HG03108 (cell line): ENCODE results near the gene NOL4L.
"Not testable (repeated sequence)": the region's sequence is repeated elsewhere in the genome, so short reads cannot be mapped to it uniquely, and the experiment has no call there.

Source experiments
- ATAC-seq: cut with Tn5 transposase; IDR thresholded peaks from one replicate; pipeline ENCODE4 v1.9.1; 2021; ENCODE audit warnings: moderate library complexity; ENCODE audit not compliant: unreplicated experiment

Gene NOL4L

GRCh38 chr20:32474967-32475811 is 109.9 kb downstream of the NOL4L start:
- peak; percentile 57 for ATAC-seq

- ATAC-seq, result no peak
These were observed 110.5 kb downstream of the NOL4L start for GRCh38 chr20:32474717-32474966.

DNA sequence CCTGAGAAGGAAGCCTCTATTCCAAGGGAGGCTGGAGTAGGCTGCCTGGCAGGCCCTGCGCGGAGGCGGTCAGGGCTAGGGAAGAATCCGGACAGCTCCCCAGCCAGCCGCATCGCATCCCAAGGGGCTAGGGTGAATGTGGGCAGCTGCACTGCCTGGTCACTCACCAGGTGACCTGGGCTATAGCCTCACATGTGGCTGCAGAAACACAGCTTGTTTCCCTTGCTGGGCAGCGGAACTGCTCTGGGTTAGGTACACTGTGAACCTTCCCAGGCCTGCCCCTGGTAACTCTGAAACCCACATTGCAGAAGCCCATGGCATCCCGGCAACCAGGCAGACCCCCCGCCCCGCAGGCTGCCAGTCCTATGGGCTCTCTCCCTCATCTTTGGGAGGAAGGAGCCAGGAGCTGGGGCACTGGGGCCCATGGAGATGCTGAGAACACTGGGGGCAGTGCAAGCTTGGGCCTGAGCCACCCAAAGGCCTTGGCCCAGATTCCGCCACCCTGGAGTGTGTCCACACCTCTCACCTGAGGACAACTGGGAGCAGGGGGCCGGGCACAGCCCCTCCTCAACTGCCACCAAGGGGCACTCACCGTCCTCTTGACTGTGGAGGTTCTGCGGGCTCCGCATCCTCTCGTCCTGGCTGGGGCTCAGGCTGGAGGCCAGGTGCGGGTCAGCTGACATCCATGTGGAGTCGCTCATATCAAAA is 111.0 kb downstream of the NOL4L start:
- ATAC-seq, result no peak

GRCh38 chr20:32473231-32474008 is 111.7 kb downstream of the NOL4L start:
- no peak for ATAC-seq

DNA sequence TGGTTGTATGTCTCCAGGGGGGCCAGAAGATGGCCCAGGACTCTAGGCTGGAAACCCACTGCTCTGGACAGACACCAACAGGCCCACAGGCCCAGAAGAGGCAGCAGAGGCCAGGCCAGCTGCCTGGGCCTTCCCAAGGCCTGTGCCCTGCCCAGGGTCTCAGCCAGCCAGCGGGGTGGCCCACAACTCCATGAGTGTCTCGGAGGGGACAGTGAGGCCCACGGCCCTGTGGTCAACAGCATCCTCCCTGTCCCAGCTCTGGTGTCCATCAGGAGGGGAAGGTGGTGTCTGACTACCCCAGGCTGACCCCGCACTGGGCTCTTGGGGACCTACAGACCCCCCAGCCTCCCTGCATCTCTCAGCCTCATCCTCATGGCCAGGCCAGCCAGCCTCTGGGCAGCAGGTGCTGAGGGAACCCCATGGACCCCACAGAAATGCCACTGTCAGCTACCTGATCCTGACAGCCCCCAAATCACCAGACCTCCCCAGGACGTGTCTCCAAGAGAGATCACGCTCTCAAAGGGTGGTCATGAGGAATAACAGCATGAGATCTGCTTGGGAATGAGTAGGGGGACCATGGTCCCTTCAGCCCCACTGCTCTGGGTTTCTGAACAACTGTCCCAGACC is 112.4 kb downstream of the NOL4L start:
- ATAC-seq, result no peak

DNA sequence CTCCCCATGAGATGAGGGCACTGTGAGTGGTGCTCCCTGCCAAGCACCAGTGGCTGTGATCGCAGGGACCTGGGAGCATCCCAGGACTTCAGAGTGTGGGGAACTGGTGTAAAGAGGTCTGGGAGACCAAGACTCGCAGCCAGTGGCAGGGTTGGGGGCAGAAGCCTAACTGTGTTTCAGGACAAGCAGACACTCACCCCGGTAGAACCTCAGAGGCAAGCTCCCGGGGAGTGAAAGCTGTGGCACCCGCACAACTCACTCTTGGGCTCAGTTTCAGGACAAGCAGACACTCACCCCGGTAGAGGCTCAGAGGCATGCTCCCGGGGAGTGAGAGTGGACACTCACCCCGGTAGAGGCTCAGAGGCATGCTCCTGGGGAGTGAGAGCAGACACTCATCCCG is 114.2 kb downstream of the NOL4L start:
- ATAC-seq, result no peak

DNA sequence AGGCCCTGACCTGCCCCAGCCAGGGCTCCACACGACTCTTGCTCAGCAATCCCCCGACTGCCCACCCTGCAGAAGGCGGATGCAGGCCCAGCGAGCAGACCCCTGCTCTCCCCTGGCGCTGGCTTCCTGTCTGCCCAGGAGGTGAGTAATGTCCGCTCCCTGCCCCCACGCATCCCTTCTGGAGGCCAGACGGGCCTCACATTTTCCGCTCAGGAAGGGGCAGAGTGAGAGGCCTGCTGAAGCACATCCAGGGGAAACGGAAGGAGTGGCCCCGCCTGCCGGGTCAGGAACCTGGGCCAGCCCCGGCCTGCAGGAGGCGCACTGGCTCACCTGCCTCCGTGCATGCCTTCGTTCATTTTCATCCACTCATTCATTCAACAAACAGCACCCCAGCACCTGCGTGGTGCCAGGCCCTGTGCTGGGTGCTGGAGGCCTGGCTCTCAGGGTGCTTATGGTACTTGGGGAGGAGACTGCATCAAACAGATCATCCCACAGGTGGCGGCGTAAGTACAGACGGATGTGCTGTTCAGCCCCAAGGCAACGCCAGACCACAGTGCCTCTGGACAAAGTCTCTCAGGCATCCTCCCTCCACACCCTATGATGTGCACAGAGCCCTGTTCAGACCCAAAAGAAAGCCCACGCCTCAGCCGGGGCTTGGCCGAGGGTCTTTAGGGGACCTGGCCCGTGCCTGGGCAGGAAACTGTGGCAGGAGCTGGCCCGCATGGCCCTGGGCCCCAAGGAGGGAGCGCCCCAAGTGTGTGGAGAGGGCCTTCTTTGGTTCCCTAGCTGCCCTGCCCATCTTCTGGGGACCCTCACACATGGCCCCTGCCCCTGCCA is 114.9 kb downstream of the NOL4L start:
- no peak for ATAC-seq

DNA sequence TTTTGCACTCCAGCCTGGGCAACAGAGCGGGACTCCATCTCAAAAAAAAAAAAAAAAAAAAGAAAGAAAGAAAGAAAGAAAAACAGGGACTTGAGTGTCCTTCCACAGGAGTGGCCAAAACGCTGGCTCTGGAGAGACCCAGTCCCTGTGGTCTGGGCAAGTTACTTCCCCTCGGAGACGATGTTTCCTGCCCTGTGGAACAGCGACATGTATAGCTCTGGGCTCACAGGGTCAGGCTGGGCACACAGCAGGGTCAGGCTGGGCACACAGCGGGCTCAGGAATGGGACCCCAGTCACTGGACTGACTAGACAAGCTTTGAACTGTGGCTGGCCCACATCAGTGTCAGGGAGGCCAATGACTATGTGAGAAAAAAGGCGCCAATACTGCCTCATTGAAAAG is 116.3 kb downstream of the NOL4L start:
- ATAC-seq, result no peak

DNA sequence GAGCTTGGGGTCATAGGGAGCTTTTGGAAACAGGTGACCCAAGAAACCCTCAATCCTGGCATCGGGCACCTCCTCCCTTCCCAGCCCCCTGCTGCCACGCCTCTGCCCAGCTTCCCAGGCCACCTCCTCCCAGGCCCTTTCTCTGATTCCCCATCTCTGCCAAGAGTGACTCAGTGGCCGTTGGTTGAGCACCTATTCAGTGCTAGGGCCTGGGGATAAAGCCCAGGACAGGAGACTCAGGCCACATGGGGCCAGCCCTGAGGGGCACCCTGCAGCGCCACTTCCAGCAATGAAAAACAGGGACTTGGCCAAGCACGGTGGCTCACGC is 116.9 kb downstream of the NOL4L start:
- no peak for ATAC-seq

- ATAC-seq, result no peak
These were observed 117.4 kb downstream of the NOL4L start for GRCh38 chr20:32467506-32468312.

- no peak for ATAC-seq
These were observed 118.2 kb downstream of the NOL4L start for GRCh38 chr20:32466739-32467505.

- ATAC-seq, result not testable (repeated sequence)
These were observed 119.0 kb downstream of the NOL4L start for GRCh38 chr20:32465901-32466675.

DNA sequence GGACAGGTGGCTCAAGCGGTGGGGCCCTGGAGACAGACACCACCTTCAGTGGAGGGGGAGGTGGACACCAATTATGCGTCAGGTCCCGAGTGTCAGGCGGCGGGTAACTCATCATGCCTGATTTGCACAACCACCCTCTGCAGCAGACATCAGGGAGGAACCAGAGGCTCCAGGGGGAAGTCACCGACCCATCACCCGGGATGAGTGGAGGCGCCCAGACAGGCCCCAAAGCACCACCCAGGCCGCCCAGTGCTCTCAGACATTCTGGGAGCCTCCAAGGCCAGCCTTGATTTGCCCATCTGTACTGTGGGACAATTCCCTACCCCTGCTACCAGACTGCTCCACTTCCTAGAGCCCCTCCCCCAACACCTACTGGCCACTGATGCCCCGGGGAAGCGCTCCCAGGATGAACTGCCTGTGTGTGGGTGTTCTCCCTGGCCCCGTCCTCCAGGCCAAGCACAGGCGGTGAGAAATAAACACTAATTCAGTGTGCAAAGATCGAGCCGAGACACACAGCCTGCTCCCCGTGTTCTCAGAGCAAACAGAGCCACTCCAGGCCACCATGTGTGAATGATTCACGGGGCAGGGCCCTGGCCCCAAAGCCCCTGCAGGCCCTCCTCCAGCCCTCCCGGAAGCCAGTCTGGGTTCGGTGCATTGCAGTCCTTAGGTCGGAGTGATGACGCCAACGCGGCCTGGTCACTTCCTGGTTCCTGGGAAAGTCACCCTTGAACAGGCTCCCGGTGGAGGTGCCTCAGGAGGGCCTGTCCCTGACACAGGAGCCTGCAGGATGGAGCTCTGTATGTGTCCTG is 119.8 kb downstream of the NOL4L start:
- no peak for ATAC-seq

DNA sequence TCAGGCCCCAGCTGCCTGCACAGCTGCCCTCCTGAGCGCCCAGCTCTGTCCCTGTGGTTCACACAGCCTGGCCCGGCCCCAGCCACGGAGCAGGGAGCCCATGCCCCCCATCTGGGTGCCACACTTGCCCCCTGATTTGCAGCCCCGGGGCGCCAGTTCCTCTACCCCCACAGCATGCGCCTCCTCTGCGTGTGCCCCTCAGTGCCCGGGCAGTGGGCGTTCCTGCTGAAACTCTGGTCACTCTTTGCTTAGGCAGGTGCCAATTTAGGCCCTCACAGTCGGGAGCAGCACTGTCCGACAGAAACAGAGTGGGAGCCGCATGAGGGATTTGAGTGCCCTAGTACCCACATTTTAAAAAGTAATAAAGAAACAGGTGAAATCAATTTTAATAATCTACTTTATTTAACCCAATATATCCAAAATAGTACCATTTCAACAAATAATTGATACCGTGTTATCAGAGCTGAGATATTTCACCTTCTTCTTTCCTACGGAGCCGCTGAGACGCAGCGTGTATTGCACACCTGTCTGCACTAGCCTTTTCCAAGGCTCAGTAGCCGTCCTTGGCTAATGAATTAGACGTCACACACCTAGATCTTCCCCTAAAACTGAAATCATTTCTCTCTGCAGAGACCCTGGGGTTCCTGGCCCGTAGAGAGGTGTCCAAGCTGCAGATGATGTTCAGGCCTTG is 120.6 kb downstream of the NOL4L start:
- no peak for ATAC-seq

DNA sequence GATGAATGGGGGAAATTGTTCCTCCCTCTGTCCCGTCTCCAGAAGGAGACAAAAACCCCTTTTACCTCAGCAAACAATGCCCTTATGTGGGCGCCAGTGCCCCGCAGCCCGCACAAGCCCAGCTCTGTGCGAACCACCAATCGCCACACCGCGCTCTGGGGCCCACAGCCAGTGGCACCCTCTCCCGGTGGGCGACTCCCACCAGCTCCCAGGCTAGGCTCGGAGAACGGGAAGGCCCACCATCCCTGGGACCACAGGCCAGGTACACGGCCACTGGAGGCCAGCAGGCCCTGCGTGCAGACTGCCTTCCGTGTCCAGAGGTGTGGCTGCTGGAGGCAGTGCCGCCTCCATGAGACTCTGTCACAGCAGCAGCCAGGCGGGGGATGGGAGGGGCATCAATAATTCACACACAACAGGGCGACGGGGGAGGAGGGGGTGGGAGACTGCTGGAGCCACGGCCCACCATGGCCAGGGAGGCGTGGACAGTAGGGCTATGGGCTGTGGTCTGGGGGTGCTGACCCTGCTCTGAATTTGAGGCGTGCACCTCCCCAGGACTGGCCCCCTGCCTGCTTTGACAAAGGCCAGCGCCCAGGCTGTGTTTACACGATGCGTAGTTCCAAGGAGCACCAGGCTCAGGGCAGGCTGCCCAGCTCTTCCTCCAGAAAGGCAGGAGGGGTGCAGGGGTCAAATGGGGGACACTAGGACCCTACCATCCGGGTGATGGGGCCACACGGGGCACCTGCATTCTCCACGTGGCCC is 121.3 kb downstream of the NOL4L start:
- ATAC-seq, result no peak
